ENCODE data around the gene PLEKHM3.

Gene PLEKHM3

GRCh38 chr2:208069186-208069585, 43.9 kb upstream of the PLEKHM3 start (continued):
- TF ChIP-seq PRDM4 (tag by site-specific recombination; IDR thresholded peaks at IDR 0.05) (no peak), KLF7 (tag by site-specific recombination; IDR thresholded peaks at IDR 0.05; ENCODE audit: borderline replicate concordance) (no peak), ZNF558 (tag by site-specific recombination; IDR thresholded peaks at IDR 0.05) (no peak), FEZF1 (tag by site-specific recombination; IDR thresholded peaks at IDR 0.05) (no peak), CTCF (tag by site-specific recombination; IDR thresholded peaks at IDR 0.05) (no peak)

- ChIA-PET POLR2A (no interaction called here), CTCF (interaction anchor here (0.6 to 3.9 kb wide), 4 partner anchors 25 to 320 kb away, joined by 3 to 27 read pairs (median 4); no protein-coding TSS in a partner anchor)
- TF ChIP-seq OVOL3 (tag by site-specific recombination; IDR thresholded peaks at IDR 0.05) = no peak
- no peak for TF ChIP-seq ZNF146 (tag by site-specific recombination; IDR thresholded peaks at IDR 0.05)
- no peak for TF ChIP-seq ZBTB1 (tag by site-specific recombination; IDR thresholded peaks at IDR 0.05)
- no peak for TF ChIP-seq ZNF621 (tag by site-specific recombination; IDR thresholded peaks at IDR 0.05)
- no peak for TF ChIP-seq KLF10 (tag by site-specific recombination; IDR thresholded peaks at IDR 0.05)
- TF ChIP-seq ZNF488 (tag by site-specific recombination; IDR thresholded peaks at IDR 0.05) = no peak
- TF ChIP-seq ZNF211 (tag by site-specific recombination; IDR thresholded peaks at IDR 0.05; ENCODE audit: low read depth) = no peak
- no peak for TF ChIP-seq ZNF645 (tag by site-specific recombination; IDR thresholded peaks at IDR 0.05)
- Histone ChIP-seq H3K36me3 (ENCODE audit: control insufficient read depth in 2 of 2, insufficient read depth in 1 of 2, low read length in 2 of 2) (no peaks in the 10 kb centered on the region), H3K4me1 (ENCODE audit: control insufficient read depth, insufficient read depth, low read length) (no peaks in the 10 kb centered on the region), H3K9me3 (ENCODE audit: control insufficient read depth, insufficient read depth, low read depth, low read length) (no peaks in the 10 kb centered on the region), H3K27ac (ENCODE audit: extremely low read depth, low read depth, low read length) (no peak overlapping the region), H3K4me3 (ENCODE audit: low read depth, low read length) (no peak overlapping the region)
These were observed 40.7 kb upstream of the PLEKHM3 start for GRCh38 chr2:208066016-208066415.

- TF ChIP-seq ZNF169 (tag by site-specific recombination; IDR thresholded peaks at IDR 0.05) = no peak
- TF ChIP-seq ZNF362 (tag by site-specific recombination; IDR thresholded peaks at IDR 0.05) = no peak
- no peak for TF ChIP-seq HOXC10 (CRISPR knock-in tag; IDR thresholded peaks at IDR 0.05)
- TF ChIP-seq ZBTB44 (tag by site-specific recombination; IDR thresholded peaks at IDR 0.05) = no peak
- no peak for TF ChIP-seq AEBP2 (tag by site-specific recombination; IDR thresholded peaks at IDR 0.05; ENCODE audit: borderline replicate concordance)
- TF ChIP-seq ZNF501 (tag by site-specific recombination; IDR thresholded peaks at IDR 0.05) = no peak
- TF ChIP-seq KLF16 (tag by site-specific recombination; IDR thresholded peaks at IDR 0.05) = no peak
- TF ChIP-seq ZNF239 (tag by site-specific recombination; IDR thresholded peaks at IDR 0.05) = no peak
- no peak for TF ChIP-seq ZNF324 (tag by site-specific recombination; IDR thresholded peaks at IDR 0.05)
- no peak for TF ChIP-seq ZNF621 (tag by site-specific recombination; IDR thresholded peaks at IDR 0.05)
- TF ChIP-seq PRDM1 (tag by site-specific recombination; IDR thresholded peaks at IDR 0.05) = no peak
- TF ChIP-seq ZSCAN23 (tag by site-specific recombination; IDR thresholded peaks at IDR 0.05) = no peak
- Histone ChIP-seq H3K4me3 (ENCODE audit: low read depth, low read length) (no peak overlapping the region), H3K27ac (ENCODE audit: extremely low read depth, low read depth, low read length) (no peak overlapping the region), H3K9me3 (ENCODE audit: control insufficient read depth, insufficient read depth, low read depth, low read length) (no peaks in the 10 kb centered on the region), H3K4me1 (ENCODE audit: control insufficient read depth, insufficient read depth, low read length) (no peaks in the 10 kb centered on the region), H3K36me3 (ENCODE audit: control insufficient read depth in 2 of 2, insufficient read depth in 1 of 2, low read length in 2 of 2) (no peaks in the 10 kb centered on the region)
- ChIA-PET CTCF (interaction anchor here (0.6 to 3.9 kb wide), 4 partner anchors 25 to 320 kb away, joined by 3 to 27 read pairs (median 4); no protein-coding TSS in a partner anchor), POLR2A (no interaction called here)
These were observed 40.1 kb upstream of the PLEKHM3 start for GRCh38 chr2:208065476-208065875.
